ENCODE data around the gene RAB20. TPM values are rescaled to one million over a fixed set of nuclear protein-coding genes. Genes with fewer than 3 reads are reported as not detected.

RAB20 gene
- total RNA-seq, 2 donors from 2014 or later: 32.1 to 38.0 TPM

- no peaks in the 10 kb centered on the region for H3K4me1 ChIP-seq
- no peaks in the 10 kb centered on the region for H3K36me3 ChIP-seq
- no peaks in the 10 kb centered on the region for H3K9me3 ChIP-seq
- H3K27ac ChIP-seq: no peak overlapping the region
- DNase-seq: no peak
- no peak for TF ChIP-seq CTCF (IDR thresholded peaks at IDR 0.05)
- H3K9ac ChIP-seq (ENCODE audit: low read depth in 2 of 2, low read length in 2 of 2): no peak overlapping the region
- intact Hi-C loops (cut with DNase I): no loop called here
- no peak overlapping the region for H3K4me3 ChIP-seq
- no peaks in the 10 kb centered on the region for H3K27me3 ChIP-seq
Measured at GRCh38 chr13:110475117-110475516, 86.4 kb downstream of the RAB20 start.

GRCh38 chr13:110474713-110475112 is 86.8 kb downstream of the RAB20 start:
- intact Hi-C loops (cut with DNase I): no loop called here
- H3K4me3 ChIP-seq: no peak overlapping the region
- H3K4me1 ChIP-seq: no peaks in the 10 kb centered on the region
- no peak for TF ChIP-seq CTCF (IDR thresholded peaks at IDR 0.05)
- H3K9me3 ChIP-seq: no peaks in the 10 kb centered on the region
- H3K27me3 ChIP-seq: no peaks in the 10 kb centered on the region
- H3K27ac ChIP-seq: no peak overlapping the region
- no peak overlapping the region for H3K9ac ChIP-seq (ENCODE audit: low read depth in 2 of 2, low read length in 2 of 2)
- no peak for DNase-seq
- H3K36me3 ChIP-seq: no peaks in the 10 kb centered on the region

Other genes starting within 250 kb of the RAB20 start
- gene NAXD, start 53.8 kb upstream of the RAB20 start, total RNA-seq: 10 to 100 TPM; 36.7 to 40.4 TPM
- gene CARS2, start 144.4 kb upstream of the RAB20 start, total RNA-seq: 10 to 100 TPM; 43.0 to 82.6 TPM
- 10 to 100 TPM; 17.4 to 17.9 TPM for gene ING1, start 152.0 kb upstream of the RAB20 start, total RNA-seq

Data from colonic mucosa (tissue), 4 donors.